ENCODE data around the gene MYO18B.

The MYO18B gene

GRCh38 chr22:26043031-26043430 lies 301.0 kb downstream of the MYO18B start:
- H2BK5ac ChIP-seq (ENCODE audit: low read length), result no peak overlapping the region
- DNase-seq (ENCODE audit: low spot score), result no peak
- H3K4ac ChIP-seq (ENCODE audit: low read length), result no peak overlapping the region
- H2AFZ ChIP-seq (ENCODE audit: low read length), result no peak overlapping the region
- H4K91ac ChIP-seq (ENCODE audit: low read depth, low read length, poor library complexity), result no peak overlapping the region
- H3K14ac ChIP-seq (ENCODE audit: low read length), result no peak overlapping the region
- no peaks in the 10 kb centered on the region for H3K27me3 ChIP-seq (ENCODE audit: control insufficient read depth in 3 of 3, insufficient read depth in 3 of 3, low read depth in 1 of 3, low read length in 3 of 3)
- no peak overlapping the region for H3K9ac ChIP-seq (ENCODE audit: low read depth, low read length, poor library complexity)
- no peak overlapping the region for H3K4me2 ChIP-seq (ENCODE audit: insufficient read depth, low read length, poor library complexity, severe bottlenecking)
- no peak overlapping the region for H2BK12ac ChIP-seq (ENCODE audit: low read length)
- no peaks in the 10 kb centered on the region for H3K9me3 ChIP-seq (replicated peaks in 1 of 2; ENCODE audit: control insufficient read depth in 2 of 2, insufficient read depth in 1 of 2, low read depth in 1 of 2, low read length in 2 of 2)
- no peak overlapping the region for H4K8ac ChIP-seq (ENCODE audit: low read depth, low read length)
- H2BK15ac ChIP-seq (ENCODE audit: low read length), result no peak overlapping the region
- no peak overlapping the region for H2BK120ac ChIP-seq (ENCODE audit: low read depth, low read length)
- no peak overlapping the region for H3K4me3 ChIP-seq (ENCODE audit: low read length in 2 of 2)
- no peak overlapping the region for H2AK5ac ChIP-seq (ENCODE audit: low read depth, low read length)
- no peak overlapping the region for H3K27ac ChIP-seq (replicated peaks; ENCODE audit: low read length)
- H3K18ac ChIP-seq (ENCODE audit: low read length), result no peak overlapping the region
- H3K23ac ChIP-seq (ENCODE audit: low read depth, low read length, poor library complexity), result no peak overlapping the region
- no CpG with 5 or more reads among the region's 2 CpGs for WGBS, 2 donors (ENCODE audit: extremely low coverage in 2 of 2, insufficient read length in 2 of 2, insufficient replicate concordance in 1 of 2)
- H3K79me1 ChIP-seq (ENCODE audit: low read depth, low read length), result no peaks in the 10 kb centered on the region
- no peaks in the 10 kb centered on the region for H3K36me3 ChIP-seq (replicated peaks in 1 of 2; ENCODE audit: control insufficient read depth in 2 of 2, insufficient read depth in 2 of 2, low read length in 2 of 2)
- H3K4me1 ChIP-seq (ENCODE audit: control insufficient read depth in 2 of 2, insufficient read depth in 1 of 2, low read depth in 1 of 2, low read length in 2 of 2), result peaks cover 0 to 5% of the 10 kb centered on the region in 2 donors

- H3K27ac ChIP-seq (replicated peaks; ENCODE audit: low read length), result no peak overlapping the region
- no peak for DNase-seq (ENCODE audit: low spot score)
- H2BK12ac ChIP-seq (ENCODE audit: low read length), result no peak overlapping the region
- H3K4me2 ChIP-seq (ENCODE audit: insufficient read depth, low read length, poor library complexity, severe bottlenecking), result no peak overlapping the region
- no peaks in the 10 kb centered on the region for H3K79me1 ChIP-seq (ENCODE audit: low read depth, low read length)
- peaks cover 0 to 5% of the 10 kb centered on the region in 2 donors for H3K4me1 ChIP-seq (ENCODE audit: control insufficient read depth in 2 of 2, insufficient read depth in 1 of 2, low read depth in 1 of 2, low read length in 2 of 2)
- H3K9ac ChIP-seq (ENCODE audit: low read depth, low read length, poor library complexity), result no peak overlapping the region
- no peak overlapping the region for H4K8ac ChIP-seq (ENCODE audit: low read depth, low read length)
- no CpG with 5 or more reads among the region's 2 CpGs for WGBS, 2 donors (ENCODE audit: extremely low coverage in 2 of 2, insufficient read length in 2 of 2, insufficient replicate concordance in 1 of 2)
- no peak overlapping the region for H2AK5ac ChIP-seq (ENCODE audit: low read depth, low read length)
- H3K4me3 ChIP-seq (ENCODE audit: low read length in 2 of 2), result no peak overlapping the region
- H2BK15ac ChIP-seq (ENCODE audit: low read length), result no peak overlapping the region
- H2BK120ac ChIP-seq (ENCODE audit: low read depth, low read length), result no peak overlapping the region
- H3K23ac ChIP-seq (ENCODE audit: low read depth, low read length, poor library complexity), result no peak overlapping the region
- H2AFZ ChIP-seq (ENCODE audit: low read length), result no peak overlapping the region
- no peak overlapping the region for H4K91ac ChIP-seq (ENCODE audit: low read depth, low read length, poor library complexity)
- no peaks in the 10 kb centered on the region for H3K36me3 ChIP-seq (replicated peaks in 1 of 2; ENCODE audit: control insufficient read depth in 2 of 2, insufficient read depth in 2 of 2, low read length in 2 of 2)
- H3K9me3 ChIP-seq (replicated peaks in 1 of 2; ENCODE audit: control insufficient read depth in 2 of 2, insufficient read depth in 1 of 2, low read depth in 1 of 2, low read length in 2 of 2), result no peaks in the 10 kb centered on the region
- no peak overlapping the region for H3K18ac ChIP-seq (ENCODE audit: low read length)
- no peak overlapping the region for H3K14ac ChIP-seq (ENCODE audit: low read length)
- H3K27me3 ChIP-seq (ENCODE audit: control insufficient read depth in 3 of 3, insufficient read depth in 3 of 3, low read depth in 1 of 3, low read length in 3 of 3), result no peaks in the 10 kb centered on the region
- H2BK5ac ChIP-seq (ENCODE audit: low read length), result no peak overlapping the region
- no peak overlapping the region for H3K4ac ChIP-seq (ENCODE audit: low read length)
Observed at GRCh38 chr22:26045051-26045450, 303.1 kb downstream of the MYO18B start.

- Histone ChIP-seq H3K18ac (ENCODE audit: low read length) (no peak overlapping the region), H2BK12ac (ENCODE audit: low read length) (no peak overlapping the region), H3K4me3 (ENCODE audit: low read length in 2 of 2) (no peak overlapping the region), H3K4me2 (ENCODE audit: insufficient read depth, low read length, poor library complexity, severe bottlenecking) (no peak overlapping the region), H2BK15ac (ENCODE audit: low read length) (no peak overlapping the region), H3K79me1 (ENCODE audit: low read depth, low read length) (no peaks in the 10 kb centered on the region), H3K4me1 (ENCODE audit: control insufficient read depth in 2 of 2, insufficient read depth in 1 of 2, low read depth in 1 of 2, low read length in 2 of 2) (peaks cover 0 to 5% of the 10 kb centered on the region in 2 donors), H3K14ac (ENCODE audit: low read length) (no peak overlapping the region), H3K9ac (ENCODE audit: low read depth, low read length, poor library complexity) (no peak overlapping the region), H3K4ac (ENCODE audit: low read length) (no peak overlapping the region), H3K9me3 (replicated peaks in 1 of 2; ENCODE audit: control insufficient read depth in 2 of 2, insufficient read depth in 1 of 2, low read depth in 1 of 2, low read length in 2 of 2) (no peaks in the 10 kb centered on the region), H4K8ac (ENCODE audit: low read depth, low read length) (no peak overlapping the region), H3K23ac (ENCODE audit: low read depth, low read length, poor library complexity) (no peak overlapping the region), H3K27me3 (ENCODE audit: control insufficient read depth in 3 of 3, insufficient read depth in 3 of 3, low read depth in 1 of 3, low read length in 3 of 3) (no peaks in the 10 kb centered on the region), H2AFZ (ENCODE audit: low read length) (no peak overlapping the region), H2BK120ac (ENCODE audit: low read depth, low read length) (no peak overlapping the region), H2BK5ac (ENCODE audit: low read length) (no peak overlapping the region), H3K27ac (replicated peaks; ENCODE audit: low read length) (no peak overlapping the region), H3K36me3 (replicated peaks in 1 of 2; ENCODE audit: control insufficient read depth in 2 of 2, insufficient read depth in 2 of 2, low read length in 2 of 2) (no peaks in the 10 kb centered on the region), H4K91ac (ENCODE audit: low read depth, low read length, poor library complexity) (no peak overlapping the region), H2AK5ac (ENCODE audit: low read depth, low read length) (no peak overlapping the region)
- no CpG with 5 or more reads among the region's 3 CpGs for WGBS, 2 donors (ENCODE audit: extremely low coverage in 2 of 2, insufficient read length in 2 of 2, insufficient replicate concordance in 1 of 2)
- no peak for DNase-seq (ENCODE audit: low spot score)
Observed at GRCh38 chr22:26045860-26046259, 303.9 kb downstream of the MYO18B start.

GRCh38 chr22:26047516-26047915 lies 305.5 kb downstream of the MYO18B start:
- H3K36me3 ChIP-seq (replicated peaks in 1 of 2; ENCODE audit: control insufficient read depth in 2 of 2, insufficient read depth in 2 of 2, low read length in 2 of 2), result no peaks in the 10 kb centered on the region
- no peak for DNase-seq (ENCODE audit: low spot score)
- WGBS, 2 donors (ENCODE audit: extremely low coverage in 2 of 2, insufficient read length in 2 of 2, insufficient replicate concordance in 1 of 2), result no CpG with 5 or more reads among the region's 2 CpGs

More at GRCh38 chr22:26047516-26047915, 305.5 kb downstream of the MYO18B start:
- Histone ChIP-seq H2AK5ac (ENCODE audit: low read depth, low read length) (no peak overlapping the region), H3K4me1 (ENCODE audit: control insufficient read depth in 2 of 2, insufficient read depth in 1 of 2, low read depth in 1 of 2, low read length in 2 of 2) (peaks cover 0 to 5% of the 10 kb centered on the region in 2 donors), H3K18ac (ENCODE audit: low read length) (no peak overlapping the region), H3K14ac (ENCODE audit: low read length) (no peak overlapping the region), H3K4me3 (ENCODE audit: low read length in 2 of 2) (no peak overlapping the region), H3K4ac (ENCODE audit: low read length) (no peak overlapping the region), H3K9ac (ENCODE audit: low read depth, low read length, poor library complexity) (no peak overlapping the region), H4K8ac (ENCODE audit: low read depth, low read length) (no peak overlapping the region), H3K4me2 (ENCODE audit: insufficient read depth, low read length, poor library complexity, severe bottlenecking) (no peak overlapping the region), H2BK120ac (ENCODE audit: low read depth, low read length) (no peak overlapping the region), H2BK12ac (ENCODE audit: low read length) (no peak overlapping the region), H3K79me1 (ENCODE audit: low read depth, low read length) (no peaks in the 10 kb centered on the region), H3K9me3 (replicated peaks in 1 of 2; ENCODE audit: control insufficient read depth in 2 of 2, insufficient read depth in 1 of 2, low read depth in 1 of 2, low read length in 2 of 2) (no peaks in the 10 kb centered on the region), H3K27ac (replicated peaks; ENCODE audit: low read length) (no peak overlapping the region), H4K91ac (ENCODE audit: low read depth, low read length, poor library complexity) (no peak overlapping the region), H2BK15ac (ENCODE audit: low read length) (no peak overlapping the region), H2BK5ac (ENCODE audit: low read length) (no peak overlapping the region), H3K23ac (ENCODE audit: low read depth, low read length, poor library complexity) (no peak overlapping the region), H2AFZ (ENCODE audit: low read length) (no peak overlapping the region), H3K27me3 (ENCODE audit: control insufficient read depth in 3 of 3, insufficient read depth in 3 of 3, low read depth in 1 of 3, low read length in 3 of 3) (no peaks in the 10 kb centered on the region)

Measured in neuronal stem cell (in vitro differentiated cells).